Type B pancreatic cell (in vitro differentiated cells): ENCODE data around the gene CAPN15. TPM values are rescaled to one million over a fixed set of nuclear protein-coding genes. Genes with fewer than 3 reads are reported as not detected.

Source experiments
- DNase-seq: peaks from one replicate; pipeline ENCODE4 v3.0.0; 2021; ENCODE audit warnings: mixed read lengths; ENCODE audit not compliant: unreplicated experiment; ENCODE audit errors: extremely low spot score
- H3K27ac Mint-ChIP-seq: 2 replicates; pipeline ENCODE4 v1.8.0; 2021; ENCODE audit warnings: mild to moderate bottlenecking, mixed read lengths
- H3K27me3 Mint-ChIP-seq: 2 replicates; pipeline ENCODE4 v1.8.0; 2021; ENCODE audit warnings: mixed read lengths
- H3K36me3 Mint-ChIP-seq: 2 replicates; pipeline ENCODE4 v1.8.0; 2021; ENCODE audit warnings: mixed read lengths
- H3K4me1 Mint-ChIP-seq: one replicate; pipeline ENCODE4 v1.8.0; 2021; ENCODE audit warnings: mixed read lengths; ENCODE audit not compliant: unreplicated experiment
- H3K4me3 Mint-ChIP-seq: 2 replicates; pipeline ENCODE4 v1.8.0; 2021; ENCODE audit warnings: mild to moderate bottlenecking, mixed read lengths
- H3K9me3 Mint-ChIP-seq: 2 replicates; pipeline ENCODE4 v1.8.0; 2021; ENCODE audit warnings: mixed read lengths
- CTCF ChIP-seq: fragments of 200-600 bp; sonication (generic); conservative IDR thresholded peaks from 2 replicates; pipeline ENCODE4 v1.5.0; 2021; ENCODE audit warnings: antibody characterized with exemption, mild to moderate bottlenecking
- total RNA-seq: library from RNA; stranded (reverse); gene quantifications from 2 replicates; pipeline ENCODE4 v1.2.1, GENCODE V29; 2021; ENCODE audit warnings: low replicate concordance

Gene CAPN15
- total RNA-seq, 1 donor from 2014 or later, result 52.3 TPM

GRCh38 chr16:578232-578869 is 50.8 kb downstream of the CAPN15 start:
- Mint-ChIP-seq H3K36me3 (no peaks in the 10 kb centered on the region), H3K4me1 (no peaks in the 10 kb centered on the region), H3K27ac (no peak overlapping the region), H3K27me3 (no peaks in the 10 kb centered on the region), H3K9me3 (no peaks in the 10 kb centered on the region), H3K4me3 (no peak overlapping the region)
- DNase-seq, result no peak
- TF ChIP-seq CTCF, result no peak

DNA sequence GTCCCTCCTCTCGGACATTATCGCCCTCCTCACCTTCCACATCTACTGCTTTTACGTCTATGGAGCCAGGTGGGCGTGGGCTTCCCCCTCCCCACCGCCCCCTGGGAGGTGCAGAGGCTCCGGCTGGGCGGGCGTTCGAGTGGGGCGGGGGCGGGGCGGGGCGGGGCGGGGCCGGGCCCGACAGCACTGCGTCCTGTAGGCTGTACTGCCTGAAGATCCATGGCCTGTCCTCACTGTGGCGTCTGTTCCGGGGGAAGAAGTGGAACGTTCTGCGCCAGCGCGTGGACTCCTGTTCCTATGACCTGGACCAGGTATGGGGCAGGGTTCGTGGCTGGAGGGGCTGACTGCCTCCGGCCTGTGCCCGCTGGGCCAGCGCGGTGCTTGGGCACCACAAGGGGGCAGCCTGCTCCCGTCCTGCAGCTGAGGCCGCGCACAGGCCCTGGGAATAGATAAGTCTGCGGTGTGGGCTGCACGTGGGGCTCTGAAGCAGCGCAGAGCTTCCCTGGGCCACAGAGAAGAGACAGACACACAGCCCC is 51.4 kb downstream of the CAPN15 start:
- H3K27me3 Mint-ChIP-seq, result no peaks in the 10 kb centered on the region

GRCh38 chr16:580141-580945 is 52.8 kb downstream of the CAPN15 start:
- Mint-ChIP-seq H3K4me3 (no peak overlapping the region), H3K9me3 (no peaks in the 10 kb centered on the region), H3K4me1 (peaks cover 1% of the 10 kb centered on the region), H3K27ac (no peak overlapping the region), H3K36me3 (no peaks in the 10 kb centered on the region), H3K27me3 (no peaks in the 10 kb centered on the region)
- no peak for TF ChIP-seq CTCF
- DNase-seq, result no peak

More for the DNA sequence above, 51.4 kb downstream of the CAPN15 start:
- TF ChIP-seq CTCF, result peak; percentile 87
- Mint-ChIP-seq H3K4me3 (no peak overlapping the region), H3K36me3 (no peaks in the 10 kb centered on the region), H3K27ac (no peak overlapping the region), H3K9me3 (no peaks in the 10 kb centered on the region), H3K4me1 (no peaks in the 10 kb centered on the region)
- DNase-seq, result no peak

- H3K27ac Mint-ChIP-seq, result no peak overlapping the region
- peaks cover 8% of the 10 kb centered on the region for H3K4me1 Mint-ChIP-seq
- H3K9me3 Mint-ChIP-seq, result no peaks in the 10 kb centered on the region
- no peaks in the 10 kb centered on the region for H3K27me3 Mint-ChIP-seq
- no peaks in the 10 kb centered on the region for H3K36me3 Mint-ChIP-seq
- no peak for TF ChIP-seq CTCF
- H3K4me3 Mint-ChIP-seq, result no peak overlapping the region
- no peak for DNase-seq
These were observed 53.5 kb downstream of the CAPN15 start for GRCh38 chr16:580946-581498.

DNA sequence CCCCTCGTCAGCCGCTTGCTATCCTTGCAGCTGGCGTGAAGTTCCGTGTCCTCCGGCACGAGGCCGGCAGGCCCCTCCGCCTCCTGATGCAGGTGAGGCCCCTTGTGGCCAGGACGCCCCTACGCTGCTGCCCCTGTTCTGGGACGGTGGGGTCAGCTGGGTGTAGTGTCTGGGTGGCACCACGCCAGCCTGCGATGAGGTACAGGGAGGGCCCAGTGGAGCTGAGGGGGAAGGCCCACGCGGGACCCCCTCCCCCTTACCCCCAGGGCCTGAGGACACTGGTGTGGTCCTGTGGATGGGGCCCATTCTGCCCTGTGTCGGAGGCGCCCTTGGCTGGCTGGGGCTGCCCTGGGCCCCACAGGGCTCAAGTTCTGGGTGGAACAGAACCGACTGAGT is 54.7 kb downstream of the CAPN15 start:
- no peak overlapping the region for H3K4me3 Mint-ChIP-seq
- H3K4me1 Mint-ChIP-seq, result peaks cover 8% of the 10 kb centered on the region
- TF ChIP-seq CTCF, result no peak
- H3K27ac Mint-ChIP-seq, result no peak overlapping the region
- DNase-seq, result no peak
- H3K9me3 Mint-ChIP-seq, result no peaks in the 10 kb centered on the region
- H3K36me3 Mint-ChIP-seq, result no peaks in the 10 kb centered on the region
- H3K27me3 Mint-ChIP-seq, result no peaks in the 10 kb centered on the region
